ENCODE measurements around the gene GMFB. TPM values are rescaled to one million over a fixed set of nuclear protein-coding genes. Genes with fewer than 3 reads are reported as not detected.

The GMFB gene
- total and polyA plus RNA-seq, 2 donors (not counting 3 experiments of a cell fraction or from before 2014, with no cell fraction given), result 10.1 to 52.0 TPM

DNA sequence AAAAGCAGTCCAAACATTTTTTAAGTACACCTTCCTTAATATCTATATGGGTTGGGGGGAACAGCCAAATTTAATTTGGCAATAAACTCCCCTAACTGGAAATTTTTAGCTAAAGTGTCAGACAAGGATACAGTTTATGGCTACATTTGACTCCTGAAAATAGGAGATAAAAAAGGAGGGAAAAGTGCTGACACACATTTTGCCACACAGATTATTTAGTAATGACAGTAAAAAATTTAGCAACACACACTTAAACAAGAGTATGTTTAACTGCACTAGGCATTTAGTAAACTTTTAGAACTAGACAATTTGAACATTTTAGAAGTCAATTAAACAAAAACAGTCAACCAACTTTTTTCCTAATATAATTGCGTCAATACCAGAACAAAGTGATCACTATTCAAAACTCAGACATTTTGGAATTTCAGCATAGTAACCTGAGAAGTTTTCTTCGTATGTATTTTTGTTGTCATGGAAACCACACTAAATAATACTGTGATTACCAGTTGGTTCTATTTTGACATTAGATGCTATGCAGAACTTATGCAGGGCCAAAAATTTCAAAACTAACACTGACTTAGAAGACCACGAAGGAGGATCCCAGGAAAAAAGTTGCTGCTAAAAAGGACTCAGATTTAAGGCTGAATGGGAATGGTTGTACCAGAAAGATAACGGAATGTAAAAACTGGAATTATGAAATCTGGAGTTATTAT, 13.4 kb downstream of the GMFB start:
- Histone ChIP-seq H2AFZ (ENCODE audit: low read depth, low read length) (no peak overlapping the region), H3K79me2 (ENCODE audit: control insufficient read depth, insufficient read depth, low read length) (no peaks in the 10 kb centered on the region), H3K27me3 (ENCODE audit: control insufficient read depth in 2 of 2, insufficient read depth in 2 of 2, low read length in 2 of 2) (no peaks in the 10 kb centered on the region), H3K9ac (replicated peaks; ENCODE audit: extremely low read depth, insufficient read depth, low read length) (no peak overlapping the region), H3K4me3 (replicated peaks in 1 of 3; ENCODE audit: insufficient read depth in 1 of 3, low read depth in 1 of 3, low read length in 3 of 3) (no peak overlapping the region), H3K4me2 (ENCODE audit: insufficient read depth, low read length) (no peak overlapping the region), H3K36me3 (ENCODE audit: control insufficient read depth in 2 of 2, extremely low read depth in 1 of 2, insufficient read depth in 2 of 2, low read length in 2 of 2) (peaks cover 0 to 2% of the 10 kb centered on the region in 2 experiments), H3K4me1 (ENCODE audit: control insufficient read depth, extremely low read depth, insufficient read depth, low read length) (no peaks in the 10 kb centered on the region), H4K20me1 (replicated peaks; ENCODE audit: control insufficient read depth, extremely low read depth, insufficient read depth, low read length) (no peaks in the 10 kb centered on the region), H3K27ac (ENCODE audit: insufficient read depth, low read depth, low read length) (no peak overlapping the region), H3K9me1 (replicated peaks; ENCODE audit: control insufficient read depth, extremely low read depth, insufficient read depth, low read length) (no peaks in the 10 kb centered on the region), H3K9me3 (replicated peaks; ENCODE audit: control insufficient read depth, insufficient read depth, low read length) (no peaks in the 10 kb centered on the region)
- intact Hi-C loops (cut with micrococcal nuclease) (no loop called here), dilution Hi-C loops (cut with MboI; ENCODE audit: extremely low pct_ligation_motif_present, low sequenced_read_pairs) (no loop called here)
- FAIRE-seq (no peak), DNase-seq (ENCODE audit: low read depth, low spot score) (no peak)
- CTCF ChIA-PET, result no interaction called here
- no TSS peak for BruUV-seq (replicated peaks)
- TF ChIP-seq EZH2 (IDR thresholded peaks at IDR 0.05; ENCODE audit: borderline replicate concordance, low read depth, low read length, severe bottlenecking), result no peak
- POLR2A ChIA-PET, result no interaction called here

DNA sequence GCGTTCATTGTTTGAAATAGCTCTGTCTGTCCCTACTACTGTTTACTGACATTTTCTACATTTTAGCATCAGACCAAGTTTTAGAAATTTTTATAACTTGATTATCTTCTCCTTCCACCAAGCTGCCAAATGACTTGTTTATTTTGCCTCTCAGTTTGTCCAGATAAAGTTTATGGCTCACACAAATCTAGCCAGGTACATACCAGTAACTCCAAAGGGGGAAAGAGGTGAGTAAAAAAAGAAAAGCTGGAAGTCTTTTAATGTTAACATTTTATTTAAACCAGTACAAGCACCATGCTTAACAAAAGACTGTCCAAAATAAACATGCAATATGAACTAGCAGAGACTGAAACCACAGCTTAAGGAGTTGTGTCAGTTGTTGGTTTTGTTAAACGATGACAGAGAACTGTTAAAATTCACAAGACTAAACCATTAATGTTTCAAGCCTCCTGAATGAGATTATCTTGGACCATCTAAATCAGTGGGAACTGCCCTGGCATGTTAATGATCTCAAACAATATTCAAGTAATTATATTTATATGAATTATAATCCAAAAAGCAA, 14.5 kb downstream of the GMFB start:
- H2AFZ ChIP-seq (ENCODE audit: low read depth, low read length), result no peak overlapping the region
- dilution Hi-C loops (cut with MboI; ENCODE audit: extremely low pct_ligation_motif_present, low sequenced_read_pairs), result no loop called here
- no peaks in the 10 kb centered on the region for H3K4me1 ChIP-seq (ENCODE audit: control insufficient read depth, extremely low read depth, insufficient read depth, low read length)
- H3K4me3 ChIP-seq (replicated peaks in 1 of 3; ENCODE audit: insufficient read depth in 1 of 3, low read depth in 1 of 3, low read length in 3 of 3), result no peak overlapping the region
- no peak overlapping the region for H3K27ac ChIP-seq (ENCODE audit: insufficient read depth, low read depth, low read length)
- H3K27me3 ChIP-seq (ENCODE audit: control insufficient read depth in 2 of 2, insufficient read depth in 2 of 2, low read length in 2 of 2), result no peaks in the 10 kb centered on the region
- no peaks in the 10 kb centered on the region for H3K9me1 ChIP-seq (replicated peaks; ENCODE audit: control insufficient read depth, extremely low read depth, insufficient read depth, low read length)
- DNase-seq (ENCODE audit: low read depth, low spot score) (no peak), FAIRE-seq (no peak)
- no peak overlapping the region for H3K4me2 ChIP-seq (ENCODE audit: insufficient read depth, low read length)
- no TSS peak for BruUV-seq (replicated peaks)
- H3K79me2 ChIP-seq (ENCODE audit: control insufficient read depth, insufficient read depth, low read length), result no peaks in the 10 kb centered on the region
- no peaks in the 10 kb centered on the region for H3K9me3 ChIP-seq (replicated peaks; ENCODE audit: control insufficient read depth, insufficient read depth, low read length)
- peaks cover 0 to 2% of the 10 kb centered on the region in 2 experiments for H3K36me3 ChIP-seq (ENCODE audit: control insufficient read depth in 2 of 2, extremely low read depth in 1 of 2, insufficient read depth in 2 of 2, low read length in 2 of 2)
- H3K9ac ChIP-seq (replicated peaks; ENCODE audit: extremely low read depth, insufficient read depth, low read length), result no peak overlapping the region
- ChIA-PET POLR2A (no interaction called here), CTCF (interaction anchor here (1.0 kb wide), 1 partner anchor 19 kb away, joined by 3 read pairs; no protein-coding TSS in a partner anchor)
- TF ChIP-seq FOS (IDR thresholded peaks at IDR 0.05; ENCODE audit: borderline replicate concordance, insufficient read depth, low read length), result no peak
- no peak for TF ChIP-seq POLR2A (IDR thresholded peaks at IDR 0.05; ENCODE audit: low read depth, low read length)
- no peak for TF ChIP-seq POLR2AphosphoS5 (IDR thresholded peaks at IDR 0.05; ENCODE audit: insufficient read depth, low read depth, low read length)
- TF ChIP-seq MYC (IDR thresholded peaks at IDR 0.05; ENCODE audit: low read depth, low read length), result no peak
- no peak for TF ChIP-seq GATA2 (IDR thresholded peaks at IDR 0.05; ENCODE audit: insufficient read depth, insufficient read length, low read depth, low read length)
- TF ChIP-seq JUN (IDR thresholded peaks at IDR 0.05; ENCODE audit: borderline replicate concordance, insufficient read depth, insufficient read length, low read depth), result no peak
- TF ChIP-seq, protein P1, sequence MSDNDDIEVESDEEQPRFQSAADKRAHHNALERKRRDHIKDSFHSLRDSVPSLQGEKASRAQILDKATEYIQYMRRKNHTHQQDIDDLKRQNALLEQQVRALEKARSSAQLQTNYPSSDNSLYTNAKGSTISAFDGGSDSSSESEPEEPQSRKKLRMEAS (IDR thresholded peaks at IDR 0.05; ENCODE audit: insufficient read depth, insufficient read length), result no peak
- no peak for TF ChIP-seq EZH2 (IDR thresholded peaks at IDR 0.05; ENCODE audit: borderline replicate concordance, low read depth, low read length, severe bottlenecking)
- TF ChIP-seq, protein P2, sequence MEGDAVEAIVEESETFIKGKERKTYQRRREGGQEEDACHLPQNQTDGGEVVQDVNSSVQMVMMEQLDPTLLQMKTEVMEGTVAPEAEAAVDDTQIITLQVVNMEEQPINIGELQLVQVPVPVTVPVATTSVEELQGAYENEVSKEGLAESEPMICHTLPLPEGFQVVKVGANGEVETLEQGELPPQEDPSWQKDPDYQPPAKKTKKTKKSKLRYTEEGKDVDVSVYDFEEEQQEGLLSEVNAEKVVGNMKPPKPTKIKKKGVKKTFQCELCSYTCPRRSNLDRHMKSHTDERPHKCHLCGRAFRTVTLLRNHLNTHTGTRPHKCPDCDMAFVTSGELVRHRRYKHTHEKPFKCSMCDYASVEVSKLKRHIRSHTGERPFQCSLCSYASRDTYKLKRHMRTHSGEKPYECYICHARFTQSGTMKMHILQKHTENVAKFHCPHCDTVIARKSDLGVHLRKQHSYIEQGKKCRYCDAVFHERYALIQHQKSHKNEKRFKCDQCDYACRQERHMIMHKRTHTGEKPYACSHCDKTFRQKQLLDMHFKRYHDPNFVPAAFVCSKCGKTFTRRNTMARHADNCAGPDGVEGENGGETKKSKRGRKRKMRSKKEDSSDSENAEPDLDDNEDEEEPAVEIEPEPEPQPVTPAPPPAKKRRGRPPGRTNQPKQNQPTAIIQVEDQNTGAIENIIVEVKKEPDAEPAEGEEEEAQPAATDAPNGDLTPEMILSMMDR (IDR thresholded peaks at IDR 0.05; ENCODE audit: extremely low read depth in 1 of 2, insufficient read depth in 1 of 2, low read depth in 1 of 2, low read length in 2 of 2), result no peak
- H4K20me1 ChIP-seq (replicated peaks; ENCODE audit: control insufficient read depth, extremely low read depth, insufficient read depth, low read length), result no peaks in the 10 kb centered on the region
- intact Hi-C loops (cut with micrococcal nuclease), result no loop called here
